Esophagus squamous epithelium (tissue), 4 donors: ENCODE measurements around the gene INSR.

Source experiments
- CTCF ChIP-seq, 6 experiments: fragments of 450-650 bp in 4 of 6; fragments of 200-600 bp in 2 of 6; sonication (generic) in 2 of 6; IDR thresholded peaks; one replicate each; pipeline ENCODE4 v1.5.1; 2016 to 2019; ENCODE audit warnings: antibody characterized with exemption in 6 of 6, mild to moderate bottlenecking in 4 of 6, moderate library complexity in 4 of 6
- POLR2A ChIP-seq, 4 donors: fragments of 450-650 bp; IDR thresholded peaks; one replicate each; pipeline ENCODE4 v1.6.1; 2017; ENCODE audit warnings: antibody characterized with exemption in 4 of 4, mild to moderate bottlenecking in 4 of 4, moderate library complexity in 3 of 4

- TF ChIP-seq CTCF (IDR thresholded peaks at IDR 0.05) (no peak), POLR2A (IDR thresholded peaks at IDR 0.05) (no peak)
Measured at GRCh38 chr19:7124782-7125181, 169.4 kb downstream of the INSR start.
